ENCODE measurements around the gene TMEM186.
"Not testable (repeated sequence)": the region's sequence is repeated elsewhere in the genome, so short reads cannot be mapped to it uniquely, and the experiment has no call there.

TMEM186 gene

GRCh38 chr16:8763083-8763482 is 34.4 kb downstream of the TMEM186 start:
- H3K9ac ChIP-seq, result no peak overlapping the region
- no peaks in the 10 kb centered on the region for H3K9me3 ChIP-seq
- no peak overlapping the region for H3K4me3 ChIP-seq
- no peak overlapping the region for H3K27ac ChIP-seq
- no peaks in the 10 kb centered on the region for H3K27me3 ChIP-seq
- no peak overlapping the region for H3K4me2 ChIP-seq
- H4K20me1 ChIP-seq, result no peaks in the 10 kb centered on the region
- peaks cover 7% of the 10 kb centered on the region; the same call in 1 of the 2 replicates for H3K4me1 ChIP-seq
- TF ChIP-seq Cebpa-rat (IDR thresholded peaks at IDR 0.05), result no peak
- H3K36me3 ChIP-seq, result peaks cover 47% of the 10 kb centered on the region; the same call in 1 of the 2 replicates

DNA sequence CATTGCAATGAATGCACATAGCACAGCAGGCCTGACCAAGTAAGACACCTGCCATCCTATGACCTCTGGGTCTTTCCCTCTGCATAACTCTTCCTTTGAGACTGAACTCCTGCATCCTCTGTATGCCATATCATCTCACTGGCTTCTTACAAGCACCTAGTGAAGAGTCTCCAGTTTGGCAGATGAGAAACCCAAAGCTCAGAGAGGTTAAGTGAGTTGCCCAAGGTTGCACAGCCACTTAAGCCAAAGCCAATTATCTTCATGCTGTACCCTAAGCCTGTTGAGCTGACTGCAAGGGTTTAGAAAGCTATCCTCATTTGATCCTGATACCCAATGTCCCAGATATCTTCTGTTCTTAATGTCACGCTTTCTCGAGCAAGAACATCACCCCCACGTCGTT is 35.2 kb downstream of the TMEM186 start:
- Histone ChIP-seq H3K9ac (no peak overlapping the region), H3K4me1 (peaks cover 7% of the 10 kb centered on the region; the same call in 1 of the 2 replicates), H3K4me2 (no peak overlapping the region), H3K27ac (no peak overlapping the region), H4K20me1 (no peaks in the 10 kb centered on the region), H3K36me3 (peaks cover 47% of the 10 kb centered on the region; the same call in 1 of the 2 replicates), H3K4me3 (no peak overlapping the region), H3K27me3 (no peaks in the 10 kb centered on the region), H3K9me3 (no peaks in the 10 kb centered on the region)
- TF ChIP-seq Cebpa-rat (IDR thresholded peaks at IDR 0.05), result no peak

- H3K27me3 ChIP-seq, result no peaks in the 10 kb centered on the region
Measured at GRCh38 chr16:8761078-8761477, 36.4 kb downstream of the TMEM186 start.

DNA sequence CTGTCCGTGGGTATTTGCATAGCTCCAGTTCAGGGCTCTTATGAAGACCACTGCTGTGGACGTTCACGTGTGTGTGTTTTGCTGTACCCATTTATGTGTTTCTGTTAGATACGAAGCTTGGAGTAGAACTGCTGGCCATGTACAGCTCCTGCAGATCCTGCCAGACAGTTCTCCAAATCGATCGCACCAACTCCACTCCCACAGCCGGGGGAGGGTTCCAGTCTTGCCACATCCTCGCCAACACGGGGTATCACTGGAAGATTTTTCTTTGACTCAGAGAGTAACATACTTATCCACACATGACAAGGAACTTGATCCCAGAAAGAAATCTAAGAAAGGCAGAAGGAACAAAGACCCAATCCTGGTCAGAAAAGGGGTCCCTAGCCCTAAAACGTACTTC is 37.4 kb downstream of the TMEM186 start:
- H3K9me3 ChIP-seq, result no peaks in the 10 kb centered on the region
- H3K4me3 ChIP-seq, result no peak overlapping the region
- no peaks in the 10 kb centered on the region for H4K20me1 ChIP-seq
- no peaks in the 10 kb centered on the region for H3K27me3 ChIP-seq
- no peak for TF ChIP-seq Cebpa-rat (IDR thresholded peaks at IDR 0.05)
- H3K27ac ChIP-seq, result no peak overlapping the region
- no peak overlapping the region for H3K4me2 ChIP-seq
- peaks cover 39% of the 10 kb centered on the region; the same call in 1 of the 2 replicates for H3K36me3 ChIP-seq
- H3K4me1 ChIP-seq, result no peaks in the 10 kb centered on the region
- H3K9ac ChIP-seq, result no peak overlapping the region

More at GRCh38 chr16:8761078-8761477, 36.4 kb downstream of the TMEM186 start:
- no peak for TF ChIP-seq Cebpa-rat (IDR thresholded peaks at IDR 0.05)
- H3K9ac ChIP-seq, result no peak overlapping the region
- no peak overlapping the region for H3K4me2 ChIP-seq
- no peaks in the 10 kb centered on the region for H4K20me1 ChIP-seq
- peaks cover 5% of the 10 kb centered on the region; the same call in 1 of the 2 replicates for H3K4me1 ChIP-seq
- H3K36me3 ChIP-seq, result peaks cover 39% of the 10 kb centered on the region; the same call in 1 of the 2 replicates
- no peak overlapping the region for H3K27ac ChIP-seq
- H3K4me3 ChIP-seq, result no peak overlapping the region
- H3K9me3 ChIP-seq, result no peaks in the 10 kb centered on the region

- H3K36me3 ChIP-seq, result peaks cover 36% of the 10 kb centered on the region
- TF ChIP-seq Cebpa-rat (IDR thresholded peaks at IDR 0.05), result no peak
- no peak overlapping the region for H3K4me3 ChIP-seq
- H3K9me3 ChIP-seq, result no peaks in the 10 kb centered on the region
- H3K4me2 ChIP-seq, result no peak overlapping the region
- H3K4me1 ChIP-seq, result no peaks in the 10 kb centered on the region
- H4K20me1 ChIP-seq, result no peaks in the 10 kb centered on the region
- no peaks in the 10 kb centered on the region for H3K27me3 ChIP-seq
- H3K27ac ChIP-seq, result no peak overlapping the region
- no peak overlapping the region for H3K9ac ChIP-seq
Measured at GRCh38 chr16:8758022-8758421, 39.4 kb downstream of the TMEM186 start.

- no peak overlapping the region for H3K4me2 ChIP-seq
- H3K4me1 ChIP-seq, result no peaks in the 10 kb centered on the region
- H3K4me3 ChIP-seq, result no peak overlapping the region
- H3K27me3 ChIP-seq, result no peaks in the 10 kb centered on the region
- no peaks in the 10 kb centered on the region for H3K9me3 ChIP-seq
- peaks cover 44% of the 10 kb centered on the region for H3K36me3 ChIP-seq
- no peak for TF ChIP-seq Cebpa-rat (IDR thresholded peaks at IDR 0.05)
- no peak overlapping the region for H3K9ac ChIP-seq
- no peak overlapping the region for H3K27ac ChIP-seq
- H4K20me1 ChIP-seq, result no peaks in the 10 kb centered on the region
Measured at GRCh38 chr16:8756755-8757154, 40.7 kb downstream of the TMEM186 start.

DNA sequence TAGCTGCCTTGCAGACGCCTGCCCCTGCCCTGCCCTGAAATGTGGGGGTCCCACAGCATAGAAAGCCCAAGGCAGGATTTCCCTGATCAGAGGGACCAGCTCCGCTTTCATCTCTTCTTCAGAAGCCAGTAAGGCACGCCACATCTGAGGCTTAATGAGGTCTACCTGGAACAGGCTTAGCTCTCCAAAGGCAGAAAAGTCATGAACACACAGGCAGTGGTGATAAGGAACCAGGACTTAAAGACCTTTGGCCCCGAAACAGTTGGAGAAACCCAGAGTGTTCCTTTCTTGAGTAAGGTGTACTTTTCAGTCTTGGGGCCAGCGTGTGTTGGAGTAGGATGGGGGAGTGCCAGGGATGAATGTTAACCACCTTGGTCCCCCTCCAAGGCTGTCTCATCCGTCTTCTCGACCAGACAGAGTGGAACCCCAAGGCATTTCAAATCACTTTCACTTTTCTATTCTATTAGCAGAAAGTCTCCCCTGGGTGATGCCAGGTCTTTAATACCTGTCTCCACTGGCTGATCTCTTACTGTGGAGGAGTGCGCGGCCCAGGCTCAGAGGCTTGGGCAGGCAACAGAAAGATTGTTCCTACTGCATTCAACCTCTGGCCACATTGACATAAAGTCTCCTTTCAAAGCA is 43.9 kb downstream of the TMEM186 start:
- TF ChIP-seq Cebpa-rat (IDR thresholded peaks at IDR 0.05), result no peak
- H3K4me3 ChIP-seq, result no peak overlapping the region
- H3K36me3 ChIP-seq, result peaks cover 50% of the 10 kb centered on the region
- H3K27me3 ChIP-seq, result no peaks in the 10 kb centered on the region
- H3K4me2 ChIP-seq, result no peak overlapping the region
- H3K9me3 ChIP-seq, result no peaks in the 10 kb centered on the region
- no peak overlapping the region for H3K9ac ChIP-seq
- H4K20me1 ChIP-seq, result no peaks in the 10 kb centered on the region
- H3K27ac ChIP-seq, result no peak overlapping the region
- H3K4me1 ChIP-seq, result no peaks in the 10 kb centered on the region

DNA sequence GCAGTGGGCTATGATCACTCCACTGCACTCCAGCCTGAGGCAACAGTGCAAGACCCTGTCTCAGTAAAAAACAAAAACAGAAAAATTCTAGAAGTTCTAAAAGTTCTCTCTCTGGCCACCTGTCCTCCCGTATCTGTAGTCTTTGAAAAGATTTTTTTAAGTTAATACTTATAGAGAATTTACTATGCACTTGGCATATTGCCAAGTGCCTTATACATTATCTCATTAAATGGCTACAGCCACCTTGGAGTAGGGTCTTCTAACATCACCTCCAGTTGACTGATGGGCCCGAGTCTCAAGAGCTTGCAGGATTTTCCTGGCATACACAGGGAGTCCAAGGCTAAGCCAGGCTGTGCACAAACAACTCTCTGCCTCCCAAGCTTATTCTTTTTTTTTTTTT is 44.7 kb downstream of the TMEM186 start:
- no peak overlapping the region for H3K4me3 ChIP-seq
- no peak for TF ChIP-seq Cebpa-rat (IDR thresholded peaks at IDR 0.05)
- H3K4me2 ChIP-seq, result no peak overlapping the region
- no peak overlapping the region for H3K27ac ChIP-seq
- H3K9ac ChIP-seq, result no peak overlapping the region
- no peaks in the 10 kb centered on the region for H3K27me3 ChIP-seq
- H3K36me3 ChIP-seq, result peaks cover 42% of the 10 kb centered on the region
- H4K20me1 ChIP-seq, result no peaks in the 10 kb centered on the region
- no peaks in the 10 kb centered on the region for H3K9me3 ChIP-seq
- no peaks in the 10 kb centered on the region for H3K4me1 ChIP-seq

DNA sequence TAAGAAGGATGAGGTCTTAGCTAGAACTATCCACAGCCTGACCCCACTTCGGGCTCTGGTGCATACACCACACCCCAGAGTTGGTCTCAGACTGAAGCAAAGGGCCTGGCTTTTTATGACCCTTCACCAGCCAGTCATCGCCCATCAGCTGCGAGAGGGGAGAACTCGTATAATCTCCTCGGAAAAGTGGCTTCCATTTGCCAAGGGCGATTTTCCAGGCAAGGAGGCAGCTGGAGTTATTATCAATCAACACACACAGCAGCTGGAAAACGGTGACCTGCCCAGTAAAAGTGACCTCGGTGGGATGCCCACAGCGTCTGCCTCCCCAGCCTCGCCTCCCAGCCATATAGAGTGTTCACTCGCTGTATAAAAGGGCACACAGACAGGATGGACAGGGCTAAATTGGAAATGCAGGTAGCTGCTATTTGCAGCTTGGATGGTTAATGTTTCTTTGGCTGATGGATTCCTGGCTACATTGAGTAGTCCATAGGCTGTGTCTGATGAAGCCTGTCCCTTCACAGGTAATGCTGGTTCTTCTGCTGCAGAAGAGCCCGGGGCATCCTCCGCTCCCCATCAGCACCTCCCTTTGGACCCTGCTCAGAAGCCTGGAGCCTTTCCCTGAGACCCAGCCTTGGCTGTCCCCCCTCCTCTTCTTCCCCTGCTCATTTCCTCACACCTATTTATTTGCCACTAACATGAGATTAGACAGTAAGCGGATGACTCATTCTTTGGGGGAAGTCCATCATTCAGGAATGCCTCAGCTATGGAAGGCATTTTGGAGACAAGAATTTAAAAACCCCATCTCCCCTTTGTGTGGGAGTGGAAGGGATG is 45.7 kb downstream of the TMEM186 start:
- H3K36me3 ChIP-seq, result peaks cover 42% of the 10 kb centered on the region
- H3K27ac ChIP-seq, result no peak overlapping the region
- no peaks in the 10 kb centered on the region for H3K4me1 ChIP-seq
- no peak overlapping the region for H3K4me2 ChIP-seq
- H3K9ac ChIP-seq, result no peak overlapping the region
- H3K9me3 ChIP-seq, result no peaks in the 10 kb centered on the region
- H3K27me3 ChIP-seq, result no peaks in the 10 kb centered on the region
- no peaks in the 10 kb centered on the region for H4K20me1 ChIP-seq
- H3K4me3 ChIP-seq, result no peak overlapping the region
- TF ChIP-seq Cebpa-rat (IDR thresholded peaks at IDR 0.05), result no peak

GRCh38 chr16:8748944-8749343 is 48.5 kb downstream of the TMEM186 start:
- H3K27ac ChIP-seq, H3K9me3 ChIP-seq, H4K20me1 ChIP-seq, H3K4me1 ChIP-seq, H3K27me3 ChIP-seq, H3K9ac ChIP-seq, H3K4me2 ChIP-seq, H3K4me3 ChIP-seq: not testable (repeated sequence)
- H3K36me3 ChIP-seq, result peaks cover 44% of the 10 kb centered on the region
